Caco-2 (cell line): ENCODE data around the gene USP43. TPM values are rescaled to one million over a fixed set of nuclear protein-coding genes. Genes with fewer than 3 reads are reported as not detected.

Experiments
- BruUV-seq: library from RNA; stranded (reverse); fragments of 400-500 nt; replicated peaks from 2 replicates; lab custom pipeline; 2021; lab: Mats Ljungman, UMichigan
- CTCF ChIA-PET: fragments of 300-600 bp; sonication (Branson Sonifier 250); formaldehyde crosslinking; loops from one replicate; lab custom pipeline; 2022; ENCODE audit warnings: antibody characterized with exemption; lab: Charles Lee
- POLR2A ChIA-PET: fragments of 300-600 bp; sonication (Branson Sonifier 250); formaldehyde crosslinking; loops from one replicate; lab custom pipeline; 2022; ENCODE audit warnings: antibody characterized with exemption; lab: Charles Lee
- DNase-seq, 2 experiments: peaks; one replicate each; pipeline versions ENCODE4 v3.0.0 to v3.0.0-alpha.2; 2020 to 2022
- H3K27me3 ChIP-seq: replicated peaks from 2 replicates; pipeline ENCODE4 v1.6.0; 2011; ENCODE audit warnings: low read length; ENCODE audit not compliant: control insufficient read depth, insufficient read depth
- H3K36me3 ChIP-seq: 2 replicates; pipeline ENCODE4 v1.5.1; 2011; ENCODE audit warnings: low read length; ENCODE audit not compliant: control insufficient read depth, insufficient read depth
- H3K4me1 ChIP-seq: fragments of 250-450 bp; sonication (Bioruptor Pico); 2 replicates; pipeline ENCODE4 v1.5.1; 2020; ENCODE audit warnings: mild to moderate bottlenecking
- H3K4me3 ChIP-seq: 2 replicates; pipeline ENCODE4 v1.5.1; 2011; ENCODE audit warnings: low read depth, mild to moderate bottlenecking, control low read depth, low read length
- H3K9me3 ChIP-seq: fragments of 250-450 bp; sonication (Bioruptor Pico); 2 replicates; pipeline ENCODE4 v1.5.1; 2020; ENCODE audit warnings: mild to moderate bottlenecking, moderate library complexity
- H3K27ac Mint-ChIP-seq: one replicate; pipeline ENCODE4 v1.8.0; 2022; ENCODE audit warnings: mixed read lengths; ENCODE audit not compliant: unreplicated experiment
- H3K27me3 Mint-ChIP-seq: one replicate; pipeline ENCODE4 v1.8.0; 2022; ENCODE audit warnings: mixed read lengths; ENCODE audit not compliant: insufficient read depth, unreplicated experiment
- H3K36me3 Mint-ChIP-seq: one replicate; pipeline ENCODE4 v1.8.0; 2022; ENCODE audit warnings: mild to moderate bottlenecking, mixed read lengths; ENCODE audit not compliant: insufficient read depth, unreplicated experiment
- H3K4me1 Mint-ChIP-seq: one replicate; pipeline ENCODE4 v1.8.0; 2022; ENCODE audit warnings: low read depth, mixed read lengths; ENCODE audit not compliant: unreplicated experiment
- H3K4me3 Mint-ChIP-seq: one replicate; pipeline ENCODE4 v1.8.0; 2022; ENCODE audit warnings: mild to moderate bottlenecking, moderate library complexity, mixed read lengths; ENCODE audit not compliant: unreplicated experiment
- H3K9me3 Mint-ChIP-seq: one replicate; pipeline ENCODE4 v1.8.0; 2022; ENCODE audit warnings: mixed read lengths; ENCODE audit not compliant: unreplicated experiment
- CTCF ChIP-seq, 2 experiments: fragments of 200-600 bp in 1 of 2; IDR thresholded peaks; 1 replicate in 1 of 2; 2 replicates in 1 of 2; pipeline versions ENCODE4 v1.5.1 to v1.8.0; 2011 to 2022; ENCODE audit warnings: antibody characterized with exemption in 1 of 2, control low read depth in 1 of 2, inconsistent platforms in 1 of 2, low read depth in 1 of 2, low read length in 1 of 2, mild to moderate bottlenecking in 1 of 2, moderate library complexity in 1 of 2; ENCODE audit not compliant: insufficient read depth in 1 of 2, severe bottlenecking in 1 of 2, unreplicated experiment in 1 of 2
- intact Hi-C: fragments of 100-400 bp; cut with micrococcal nuclease; formaldehyde crosslinking; loops from one replicate; pipeline ENCODE4 v1.10.0; 2022; ENCODE audit not compliant: unreplicated experiment
- total RNA-seq: library from RNA; stranded (reverse); gene quantifications from 2 replicates; pipeline ENCODE4 v1.2.3, GENCODE V29; 2022

The USP43 gene
- total RNA-seq, 1 experiment from 2014 or later: 6.0 TPM

GRCh38 chr17:9670596-9670995 is 25.3 kb downstream of the USP43 start:
- Mint-ChIP-seq H3K4me3 (peak overlapping the region; percentile 71), H3K27ac (no peak overlapping the region), H3K4me1 (peaks cover 22% of the 10 kb centered on the region), H3K27me3 (no peaks in the 10 kb centered on the region), H3K36me3 (peaks cover 36% of the 10 kb centered on the region), H3K9me3 (no peaks in the 10 kb centered on the region)
- H3K36me3 ChIP-seq: no peaks in the 10 kb centered on the region
- ChIA-PET CTCF (no interaction called here), POLR2A (no interaction called here)
- H3K27me3 ChIP-seq: no peaks in the 10 kb centered on the region
- no peak for TF ChIP-seq CTCF (IDR thresholded peaks at IDR 0.05; ENCODE audit: insufficient read depth in 1 of 2, low read depth in 1 of 2, low read length in 1 of 2, severe bottlenecking in 1 of 2, unreplicated experiment in 1 of 2)
- H3K9me3 ChIP-seq: no peaks in the 10 kb centered on the region
- intact Hi-C loops: no loop called here
- BruUV-seq: no TSS peak
- H3K4me1 ChIP-seq: peaks cover 5% of the 10 kb centered on the region; the same call in 1 of the 2 replicates
- H3K4me3 ChIP-seq: no peak overlapping the region
- DNase-seq: no peak

GRCh38 chr17:9671559-9671958 is 26.2 kb downstream of the USP43 start:
- Histone ChIP-seq H3K9me3 (no peaks in the 10 kb centered on the region), H3K4me3 (no peak overlapping the region), H3K4me1 (peaks cover 5% of the 10 kb centered on the region; the same call in 1 of the 2 replicates), H3K36me3 (no peaks in the 10 kb centered on the region), H3K27me3 (no peaks in the 10 kb centered on the region)
- POLR2A ChIA-PET: no interaction called here
- CTCF ChIA-PET: no interaction called here
- Mint-ChIP-seq H3K9me3 (no peaks in the 10 kb centered on the region), H3K27ac (no peak overlapping the region), H3K4me1 (peaks cover 22% of the 10 kb centered on the region), H3K4me3 (no peak overlapping the region), H3K36me3 (peaks cover 40% of the 10 kb centered on the region), H3K27me3 (no peaks in the 10 kb centered on the region)
- no peak for DNase-seq
- intact Hi-C loops: no loop called here
- no TSS peak for BruUV-seq
- TF ChIP-seq CTCF (IDR thresholded peaks at IDR 0.05; ENCODE audit: insufficient read depth in 1 of 2, low read depth in 1 of 2, low read length in 1 of 2, severe bottlenecking in 1 of 2, unreplicated experiment in 1 of 2): no peak

GRCh38 chr17:9672266-9672665 is 26.9 kb downstream of the USP43 start:
- BruUV-seq: no TSS peak
- H3K4me3 ChIP-seq: no peak overlapping the region
- H3K9me3 ChIP-seq: no peaks in the 10 kb centered on the region
- Mint-ChIP-seq H3K27ac (no peak overlapping the region), H3K27me3 (no peaks in the 10 kb centered on the region), H3K4me3 (no peak overlapping the region), H3K9me3 (no peaks in the 10 kb centered on the region), H3K4me1 (peaks cover 21% of the 10 kb centered on the region), H3K36me3 (peaks cover 42% of the 10 kb centered on the region)
- no peak for DNase-seq
- POLR2A ChIA-PET: no interaction called here
- H3K27me3 ChIP-seq: no peaks in the 10 kb centered on the region
- H3K36me3 ChIP-seq: no peaks in the 10 kb centered on the region
- no peak for TF ChIP-seq CTCF (IDR thresholded peaks at IDR 0.05; ENCODE audit: insufficient read depth in 1 of 2, low read depth in 1 of 2, low read length in 1 of 2, severe bottlenecking in 1 of 2, unreplicated experiment in 1 of 2)
- CTCF ChIA-PET: no interaction called here
- H3K4me1 ChIP-seq: peaks cover 5% of the 10 kb centered on the region; the same call in 1 of the 2 replicates
- intact Hi-C loops: no loop called here
